GM18951 (cell line): ENCODE data around the gene INPPL1.

ENCODE experiments used
- POLR2A ChIP-seq: IDR thresholded peaks from 4 replicates; pipeline ENCODE4 v1.6.1; 2011; ENCODE audit warnings: mild to moderate bottlenecking; ENCODE audit not compliant: insufficient read length, insufficient read depth; ENCODE audit errors: extremely low read depth
- in situ Hi-C: fragments of 300-500 bp; cut with MboI; formaldehyde crosslinking; loops from one replicate; pipeline ENCODE4 v1.12.0; 2022; ENCODE audit warnings: low sequenced_read_pairs, mixed read lengths, inconsistent platforms; ENCODE audit not compliant: unreplicated experiment

INPPL1 gene

DNA sequence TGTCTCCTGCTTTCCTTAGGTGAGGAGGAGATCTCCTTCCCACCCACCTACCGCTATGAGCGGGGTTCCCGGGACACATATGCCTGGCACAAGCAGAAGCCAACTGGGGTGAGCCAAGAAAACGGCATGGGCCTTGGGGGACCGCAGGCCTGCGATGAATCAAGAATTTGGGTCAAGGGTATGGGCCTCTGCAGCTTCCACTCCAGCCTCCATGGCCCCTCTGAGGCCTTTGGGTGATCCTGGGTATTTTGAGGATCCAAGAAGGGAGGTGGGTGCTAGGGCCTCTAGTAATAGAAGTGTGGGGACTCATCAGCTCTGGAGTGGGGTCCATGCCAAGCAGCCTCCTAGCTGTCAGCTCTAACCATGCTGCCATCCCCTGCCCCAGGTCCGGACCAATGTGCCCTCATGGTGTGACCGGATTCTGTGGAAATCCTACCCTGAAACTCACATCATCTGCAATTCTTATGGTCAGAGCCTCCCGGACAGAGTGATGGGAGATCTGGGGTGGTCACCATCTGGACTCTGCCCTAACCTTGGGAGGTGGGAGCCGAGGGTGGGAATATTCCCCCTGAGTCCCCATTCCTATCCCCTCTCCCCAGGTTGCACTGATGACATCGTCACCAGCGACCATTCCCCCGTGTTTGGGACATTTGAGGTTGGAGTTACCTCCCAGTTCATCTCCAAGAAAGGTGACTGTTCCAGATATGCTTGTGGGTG is 8.6 kb downstream of the INPPL1 start:
- in situ Hi-C loops: no loop called here
- no peak for TF ChIP-seq POLR2A

DNA sequence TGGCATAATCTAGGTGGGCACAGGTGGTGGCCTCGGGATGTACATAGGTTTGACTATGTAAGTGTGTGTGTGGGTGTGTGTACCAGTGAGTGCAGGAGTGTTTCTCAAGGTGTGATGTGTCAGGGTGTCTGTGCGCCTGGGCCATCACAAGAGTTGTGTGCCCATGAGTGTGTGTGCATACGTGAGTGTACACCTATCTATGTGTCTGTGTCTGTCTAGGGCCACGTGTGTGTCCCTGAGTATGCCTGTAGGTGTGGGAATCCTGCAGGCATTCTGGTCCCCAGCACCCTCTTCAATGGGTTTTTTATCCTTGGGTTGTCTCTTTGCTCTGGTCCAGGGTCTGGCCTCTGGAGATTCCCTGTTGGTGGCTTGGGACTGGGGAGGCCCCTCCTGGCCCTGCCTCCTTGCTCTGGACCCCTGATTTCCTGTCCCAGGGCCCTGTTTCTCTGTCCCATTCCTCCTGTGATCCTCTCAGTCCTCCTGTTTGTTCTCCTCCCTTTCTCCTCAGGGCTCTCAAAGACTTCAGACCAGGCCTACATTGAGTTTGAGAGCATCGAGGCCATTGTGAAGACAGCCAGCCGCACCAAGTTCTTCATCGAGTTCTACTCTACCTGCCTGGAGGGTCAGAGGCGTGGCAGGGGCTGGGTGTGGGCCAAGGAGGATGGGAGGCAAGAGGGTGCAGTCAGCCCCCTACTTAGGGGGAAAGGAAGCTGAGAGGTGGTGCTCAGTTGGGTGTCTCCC is 9.4 kb downstream of the INPPL1 start:
- no peak for TF ChIP-seq POLR2A
- in situ Hi-C loops: no loop called here

DNA sequence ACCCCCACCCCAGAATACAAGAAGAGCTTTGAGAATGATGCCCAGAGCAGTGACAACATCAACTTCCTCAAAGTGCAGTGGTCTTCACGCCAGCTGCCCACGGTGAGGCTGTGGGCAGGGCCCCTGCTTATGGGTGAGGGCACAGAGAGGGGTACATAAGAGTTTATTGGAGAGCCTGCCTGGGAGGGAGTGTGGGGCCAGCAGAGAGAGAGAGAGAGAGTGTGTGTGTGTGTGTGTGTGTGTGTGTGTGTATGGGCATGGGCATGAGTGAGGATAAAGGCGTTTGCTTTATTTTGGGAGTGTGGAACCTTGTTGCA is 9.9 kb downstream of the INPPL1 start:
- in situ Hi-C loops: no loop called here
- no peak for TF ChIP-seq POLR2A

DNA sequence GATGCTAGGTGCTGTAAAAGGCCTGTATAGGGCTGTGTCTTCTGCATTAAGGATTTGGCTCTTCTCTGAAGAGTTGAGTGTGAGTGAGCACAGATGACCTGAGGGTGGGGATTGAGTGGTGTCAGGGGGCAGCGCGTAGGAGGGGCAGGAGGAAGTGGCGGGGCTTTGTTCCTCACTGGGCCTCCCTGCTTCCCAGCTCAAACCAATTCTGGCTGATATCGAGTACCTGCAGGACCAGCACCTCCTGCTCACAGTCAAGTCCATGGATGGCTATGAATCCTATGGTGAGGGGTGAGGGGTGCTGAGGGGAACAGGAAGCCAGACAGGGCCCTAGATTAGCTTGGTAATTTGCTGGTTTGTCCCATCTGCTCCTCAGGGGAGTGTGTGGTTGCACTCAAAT is 10.4 kb downstream of the INPPL1 start:
- in situ Hi-C loops: no loop called here
- no peak for TF ChIP-seq POLR2A

DNA sequence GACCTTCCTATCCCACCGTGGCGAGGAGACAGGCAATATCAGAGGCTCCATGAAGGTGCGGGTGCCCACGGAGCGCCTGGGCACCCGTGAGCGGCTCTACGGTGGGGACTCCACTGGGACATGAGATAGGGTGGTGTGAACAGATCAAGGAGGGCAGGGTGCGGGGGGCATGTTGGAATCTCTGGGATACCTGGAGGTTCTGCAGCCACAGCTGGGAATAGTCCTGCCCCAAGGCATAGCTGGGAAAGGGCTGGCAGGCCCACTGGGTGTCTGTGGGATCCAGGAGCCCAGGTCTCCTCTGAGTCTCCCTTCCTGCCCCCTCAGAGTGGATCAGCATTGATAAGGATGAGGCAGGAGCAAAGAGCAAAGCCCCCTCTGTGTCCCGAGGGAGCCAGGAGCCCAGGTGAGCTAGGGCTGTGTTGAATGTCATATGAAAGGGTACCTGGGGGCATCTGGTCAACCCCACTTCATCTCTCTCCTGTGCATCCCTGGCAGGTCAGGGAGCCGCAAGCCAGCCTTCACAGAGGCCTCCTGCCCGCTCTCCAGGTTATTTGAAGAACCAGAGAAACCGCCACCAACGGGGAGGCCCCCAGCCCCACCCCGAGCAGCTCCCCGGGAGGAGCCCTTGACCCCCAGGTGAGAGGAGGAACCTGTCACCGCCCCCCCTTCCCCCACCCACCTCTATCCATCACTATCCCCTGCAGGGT is 10.9 kb downstream of the INPPL1 start:
- no peak for TF ChIP-seq POLR2A
- in situ Hi-C loops: no loop called here

DNA sequence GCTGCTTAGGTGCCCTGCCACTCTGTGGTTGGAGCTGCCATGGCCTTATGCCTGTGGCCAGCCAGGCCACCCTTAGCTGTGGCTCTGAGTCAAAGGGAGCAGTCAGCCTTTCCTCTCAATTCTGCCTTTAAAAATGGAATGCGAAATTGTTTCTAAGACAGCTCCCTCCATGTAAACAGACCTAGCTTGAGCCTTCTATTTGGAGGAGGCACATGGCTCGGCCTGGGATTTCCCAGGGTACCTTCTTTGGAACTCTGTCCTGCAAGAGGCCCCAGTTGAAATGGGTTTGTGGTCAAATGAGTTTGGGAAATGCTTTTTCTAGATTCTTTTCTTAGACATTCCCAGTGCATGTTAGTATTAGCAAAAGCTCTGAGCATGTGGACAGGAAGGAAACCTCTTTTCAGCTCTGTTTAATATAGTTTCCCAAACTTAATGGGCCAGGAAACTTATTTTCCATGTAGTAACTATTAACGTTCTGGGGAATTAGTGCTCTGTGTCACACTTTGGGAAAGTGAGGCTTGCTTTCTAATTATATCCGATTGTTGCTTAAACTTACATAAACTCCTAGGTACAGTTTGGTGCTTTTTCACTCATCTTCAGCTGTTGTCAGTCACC is 11.6 kb downstream of the INPPL1 start:
- no peak for TF ChIP-seq POLR2A
- in situ Hi-C loops: no loop called here

DNA sequence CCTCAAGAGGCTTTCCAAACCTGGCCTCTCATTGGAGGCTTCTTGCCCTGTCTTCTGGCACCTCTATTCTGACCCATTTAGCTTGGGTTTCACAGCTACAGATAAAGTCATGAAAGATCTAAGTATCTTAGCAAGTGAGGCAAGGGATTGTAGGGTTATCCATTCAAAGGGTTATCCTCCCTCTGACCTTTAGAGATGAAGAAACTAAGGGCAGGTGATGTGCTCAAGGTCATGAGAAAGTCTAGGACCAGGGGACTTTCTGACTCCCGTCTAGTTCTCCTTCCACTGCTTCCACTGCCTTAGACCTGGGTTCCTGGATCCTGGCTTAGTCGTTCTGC is 12.2 kb downstream of the INPPL1 start:
- in situ Hi-C loops: no loop called here
- no peak for TF ChIP-seq POLR2A

DNA sequence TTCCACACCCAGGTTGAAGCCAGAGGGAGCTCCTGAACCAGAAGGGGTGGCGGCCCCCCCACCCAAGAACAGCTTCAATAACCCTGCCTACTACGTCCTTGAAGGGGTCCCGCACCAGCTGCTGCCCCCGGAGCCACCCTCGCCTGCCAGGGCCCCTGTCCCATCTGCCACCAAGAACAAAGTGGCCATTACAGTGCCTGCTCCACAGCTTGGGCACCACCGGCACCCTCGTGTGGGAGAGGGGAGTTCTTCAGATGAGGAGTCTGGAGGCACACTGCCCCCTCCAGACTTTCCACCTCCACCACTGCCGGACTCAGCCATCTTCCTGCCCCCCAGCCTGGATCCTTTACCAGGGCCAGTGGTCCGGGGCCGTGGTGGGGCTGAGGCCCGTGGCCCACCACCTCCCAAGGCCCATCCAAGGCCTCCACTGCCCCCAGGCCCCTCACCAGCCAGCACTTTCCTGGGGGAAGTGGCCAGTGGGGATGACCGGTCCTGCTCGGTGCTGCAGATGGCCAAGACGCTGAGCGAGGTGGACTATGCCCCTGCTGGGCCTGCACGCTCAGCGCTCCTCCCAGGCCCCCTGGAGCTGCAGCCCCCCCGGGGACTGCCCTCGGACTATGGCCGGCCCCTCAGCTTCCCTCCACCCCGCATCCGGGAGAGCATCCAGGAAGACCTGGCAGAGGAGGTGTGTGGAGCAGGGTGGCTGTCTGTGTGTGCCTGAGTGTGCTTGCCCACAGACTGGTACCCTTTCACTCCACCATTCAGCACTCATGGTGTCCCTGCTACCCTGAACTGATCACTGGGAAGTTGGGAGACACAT is 12.8 kb downstream of the INPPL1 start:
- TF ChIP-seq POLR2A: no peak
- in situ Hi-C loops: no loop called here

DNA sequence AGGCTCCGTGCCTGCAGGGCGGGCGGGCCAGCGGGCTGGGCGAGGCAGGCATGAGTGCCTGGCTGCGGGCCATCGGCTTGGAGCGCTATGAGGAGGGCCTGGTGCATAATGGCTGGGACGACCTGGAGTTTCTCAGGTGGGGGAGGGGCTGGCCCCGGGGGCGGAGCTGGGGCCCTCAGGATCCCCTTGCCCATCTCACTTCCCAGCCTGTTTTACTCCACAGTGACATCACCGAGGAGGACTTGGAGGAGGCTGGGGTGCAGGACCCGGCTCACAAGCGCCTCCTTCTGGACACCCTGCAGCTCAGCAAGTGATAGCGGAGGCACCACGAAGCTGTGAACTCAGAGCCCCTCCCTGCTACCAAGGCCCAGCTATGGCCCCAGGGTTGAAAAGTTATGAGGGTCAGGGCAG is 13.5 kb downstream of the INPPL1 start:
- in situ Hi-C loops: no loop called here
- TF ChIP-seq POLR2A: no peak

DNA sequence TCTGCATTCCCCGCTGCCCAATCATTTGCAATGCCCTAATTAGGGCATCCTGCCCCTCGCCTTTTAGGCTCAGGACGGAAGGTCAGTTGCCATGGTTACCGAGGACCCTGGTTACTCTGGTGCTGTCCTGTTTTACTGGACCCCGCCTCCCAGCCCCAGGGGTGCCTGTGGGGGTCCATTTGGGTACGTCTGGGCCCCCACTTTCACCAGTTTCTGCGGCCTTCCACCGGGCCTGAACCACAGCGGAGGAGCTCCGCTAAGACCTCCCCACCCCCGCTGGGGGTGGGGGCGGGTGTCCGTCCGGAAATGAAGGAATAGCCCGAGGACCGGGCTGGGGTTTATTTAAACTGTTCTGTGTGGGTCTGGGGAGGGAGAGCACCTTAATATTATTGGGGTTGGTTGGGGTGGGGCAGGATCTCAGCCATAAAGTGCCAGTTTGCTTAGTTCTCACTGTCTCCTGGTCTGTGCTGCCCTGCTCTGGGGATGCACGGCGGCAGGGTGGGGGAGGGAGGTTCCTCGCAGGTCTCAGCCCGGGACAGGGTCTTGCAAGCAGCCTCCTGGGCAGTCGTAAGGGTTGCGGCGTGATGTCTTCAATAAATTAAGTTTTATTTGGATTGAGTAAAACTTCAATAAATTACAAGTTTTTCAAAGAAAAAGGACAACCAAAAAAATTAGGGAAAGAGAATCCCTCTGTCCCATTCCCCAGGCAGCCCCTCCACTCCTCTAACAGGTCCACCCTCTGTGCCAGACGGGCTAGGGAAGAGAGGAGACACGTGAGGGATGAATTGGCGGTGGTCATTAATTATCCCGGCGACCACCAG is 14.1 kb downstream of the INPPL1 start:
- no peak for TF ChIP-seq POLR2A

DNA sequence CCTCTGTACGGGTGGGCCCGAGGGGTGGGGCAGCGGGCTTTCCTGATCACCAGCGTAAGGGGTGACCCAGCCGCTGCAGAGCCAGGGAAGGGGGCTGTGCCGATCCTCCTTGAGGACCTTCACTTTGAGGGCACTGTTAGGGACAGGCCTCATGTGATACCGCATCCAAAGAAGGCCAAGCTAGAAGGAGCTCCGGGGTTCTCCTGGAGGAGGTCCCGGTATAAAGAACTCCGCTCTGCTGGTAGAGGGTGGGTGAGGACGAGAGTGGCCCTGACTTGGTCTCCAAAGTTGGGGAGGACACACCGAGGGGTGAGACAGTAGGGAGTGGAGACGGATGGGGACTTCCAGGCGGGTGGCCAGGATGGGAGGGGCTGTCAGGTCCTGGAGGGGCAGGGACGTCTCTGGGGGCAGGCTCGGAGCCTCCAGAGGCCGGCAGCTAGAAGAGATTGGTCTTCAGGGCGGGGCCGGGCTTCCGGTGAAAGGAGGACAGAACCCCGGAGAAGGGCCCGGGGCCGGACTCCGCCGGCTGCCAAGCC is 14.8 kb downstream of the INPPL1 start:
- no peak for TF ChIP-seq POLR2A
- in situ Hi-C loops: no loop called here

More for the DNA sequence above, 14.1 kb downstream of the INPPL1 start:
- in situ Hi-C loops: no loop called here
